ENCODE results near the gene LDLRAD4. TPM values are rescaled to one million over a fixed set of nuclear protein-coding genes. Genes with fewer than 3 reads are reported as not detected.

The LDLRAD4 gene
- polyA plus RNA-seq, 4 donors, result 10.4 to 20.6 (median 11.6) TPM

GRCh38 chr18:13452388-13452811 lies 233.8 kb downstream of the LDLRAD4 start:
- no peak for DNase-seq (ENCODE audit: low read depth in 4 of 4, low spot score in 3 of 4)

DNA sequence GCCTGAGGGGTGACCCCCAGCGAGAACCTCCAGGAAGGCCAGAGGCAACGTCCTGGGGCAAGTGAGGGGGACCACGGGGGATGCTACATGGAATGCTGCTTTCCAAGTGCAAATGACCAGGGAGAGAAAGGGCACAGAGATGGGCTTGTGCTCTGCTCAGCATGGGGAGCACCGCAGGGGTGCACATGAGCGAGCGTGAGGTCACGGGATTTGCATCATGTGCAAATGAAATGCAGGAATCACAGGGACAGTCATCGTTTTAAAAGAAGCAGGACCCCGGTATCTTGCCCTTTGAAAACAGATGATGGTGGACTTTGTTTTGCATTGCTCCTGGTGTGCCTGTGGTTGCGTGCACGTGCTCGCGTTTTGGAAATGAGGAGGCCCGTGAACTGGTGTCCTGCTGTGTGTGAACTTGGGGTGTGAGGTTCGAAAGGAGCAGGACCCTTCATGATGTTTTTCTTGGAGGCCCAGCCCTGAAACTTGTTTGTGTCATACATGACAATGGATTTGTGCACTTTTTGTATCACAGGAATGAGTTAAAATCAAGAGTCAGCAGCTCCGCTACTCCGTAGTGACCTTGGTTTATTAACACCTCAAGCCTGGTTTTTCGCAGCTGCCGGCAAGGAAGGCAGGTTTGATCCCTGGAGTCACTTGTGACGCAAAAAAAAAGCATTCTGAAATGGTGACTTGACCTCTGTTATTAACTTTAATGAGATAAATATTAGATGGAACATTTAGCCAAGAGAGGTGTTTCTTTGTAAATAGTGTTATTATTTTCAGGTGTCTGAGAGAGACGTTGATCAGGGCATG lies 234.5 kb downstream of the LDLRAD4 start:
- no peak for DNase-seq (ENCODE audit: low read depth in 4 of 4, low spot score in 3 of 4)

DNA sequence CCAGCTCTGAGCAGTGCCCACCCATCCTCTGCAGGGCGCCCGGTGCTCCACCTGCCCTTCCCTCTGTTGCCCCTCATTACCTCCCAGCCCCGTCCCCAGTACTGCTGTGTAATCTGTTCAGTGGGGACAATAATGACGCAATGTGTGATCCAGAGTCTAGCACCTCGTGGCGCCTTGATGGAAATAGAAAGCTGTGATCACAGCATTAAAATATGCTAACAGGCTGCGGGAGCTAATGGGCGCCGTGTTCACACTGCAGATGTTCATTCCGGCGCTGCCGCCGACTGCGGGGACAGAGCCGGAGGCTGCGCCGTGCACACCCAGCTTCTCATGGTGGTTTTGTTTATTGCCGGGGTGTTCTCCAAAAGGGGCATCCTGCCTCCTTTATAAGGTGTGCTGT lies 235.2 kb downstream of the LDLRAD4 start:
- no peak for DNase-seq (ENCODE audit: low read depth in 4 of 4, low spot score in 3 of 4)

DNA sequence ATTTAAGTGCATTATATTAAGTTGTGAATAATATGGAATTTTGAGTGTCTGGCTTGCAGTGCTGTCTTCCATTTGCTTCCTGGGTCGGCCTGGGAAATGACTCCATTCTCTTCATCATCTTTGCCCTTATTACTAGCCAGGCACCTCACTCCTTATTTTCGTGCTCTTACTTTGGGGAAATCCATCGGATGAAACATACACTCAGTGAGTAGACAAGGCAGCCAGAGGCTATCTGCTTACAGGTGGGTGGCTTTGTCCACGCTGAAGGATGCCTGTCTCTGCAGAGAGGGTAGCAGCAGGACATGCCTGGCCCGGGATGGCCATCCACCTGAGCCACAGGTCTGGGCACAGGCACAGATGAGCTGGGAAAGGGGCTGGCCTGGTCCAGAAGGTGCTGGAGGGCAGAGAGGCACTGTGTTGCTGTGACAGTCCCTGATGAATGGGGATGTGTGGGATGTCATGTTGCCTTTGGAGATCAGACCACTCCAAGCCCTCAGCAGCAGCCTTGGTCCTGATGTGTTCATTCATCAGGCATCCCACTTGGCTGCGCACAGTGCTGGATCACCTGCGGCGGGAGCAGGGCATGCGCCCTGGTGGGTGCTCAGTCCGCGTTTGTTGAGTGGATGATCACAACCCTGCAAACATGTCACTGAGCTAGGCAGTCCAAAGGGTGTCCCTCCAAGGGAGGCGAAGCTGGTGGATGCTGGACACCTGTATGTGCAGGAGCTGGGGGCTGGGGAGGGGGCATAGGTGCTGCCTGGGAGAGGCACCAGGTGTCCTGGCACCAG lies 236.0 kb downstream of the LDLRAD4 start:
- DNase-seq (ENCODE audit: low read depth in 4 of 4, low spot score in 3 of 4), result no peak

- no peak for DNase-seq (ENCODE audit: low read depth in 4 of 4, low spot score in 3 of 4)
Observed at GRCh38 chr18:13455471-13455870, 236.9 kb downstream of the LDLRAD4 start.

GRCh38 chr18:13455960-13456481 lies 237.5 kb downstream of the LDLRAD4 start:
- DNase-seq (ENCODE audit: low read depth in 4 of 4, low spot score in 3 of 4), result no peak

DNA sequence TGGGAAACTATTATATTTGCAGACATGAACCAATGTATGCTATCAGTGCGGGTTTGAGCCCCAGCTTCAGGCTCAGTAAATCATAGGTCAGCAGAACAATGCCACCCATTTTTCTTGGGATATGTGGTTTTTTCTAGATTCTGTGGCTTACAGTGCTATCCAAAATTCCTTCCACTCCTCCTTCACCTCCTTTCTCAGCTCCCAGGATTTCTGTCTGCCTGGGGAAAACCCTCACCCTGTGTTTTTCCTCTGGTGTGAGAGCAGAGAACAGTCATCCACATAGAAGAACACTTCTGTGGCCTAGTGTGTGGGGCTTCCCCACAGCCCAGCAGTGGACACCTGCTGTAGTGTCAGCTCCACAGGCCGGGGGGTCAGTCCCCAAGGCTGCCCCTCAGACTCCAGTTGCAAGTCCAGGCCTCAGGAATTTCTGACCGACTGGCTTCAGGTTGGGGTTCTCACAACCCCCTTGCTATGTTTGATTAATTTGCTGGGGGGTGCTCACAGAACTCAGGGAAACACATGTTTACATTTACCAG lies 238.2 kb downstream of the LDLRAD4 start:
- no peak for DNase-seq (ENCODE audit: low read depth in 4 of 4, low spot score in 3 of 4)

DNA sequence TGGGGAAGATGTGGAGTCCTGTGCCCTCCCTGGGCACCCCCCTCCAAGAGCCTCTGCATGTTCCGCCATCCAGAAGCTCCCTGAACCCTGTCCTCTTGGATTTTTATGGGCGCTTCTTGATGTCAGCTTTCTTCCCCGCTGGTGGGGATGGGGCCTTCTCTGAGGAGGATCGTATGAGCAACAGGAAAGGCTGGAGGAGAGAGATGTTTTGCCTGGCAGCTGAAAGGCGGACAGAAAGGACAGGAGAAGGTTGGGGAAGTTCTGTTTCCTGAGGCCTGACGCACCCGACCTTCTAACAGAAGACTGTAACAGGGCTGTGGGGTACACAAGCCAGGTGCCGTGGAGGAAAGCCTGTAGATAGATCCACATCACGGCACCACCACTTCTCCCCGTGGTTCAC lies 238.8 kb downstream of the LDLRAD4 start:
- no peak for DNase-seq (ENCODE audit: low read depth in 4 of 4, low spot score in 3 of 4)

- DNase-seq (ENCODE audit: low read depth in 4 of 4, low spot score in 3 of 4), result no peak
Observed at GRCh38 chr18:13460946-13461345, 242.4 kb downstream of the LDLRAD4 start.

- DNase-seq (ENCODE audit: low read depth in 4 of 4, low spot score in 3 of 4), result no peak
Observed at GRCh38 chr18:13461469-13461868, 242.9 kb downstream of the LDLRAD4 start.

GRCh38 chr18:13461936-13462335 lies 243.4 kb downstream of the LDLRAD4 start:
- DNase-seq (ENCODE audit: low read depth in 4 of 4, low spot score in 3 of 4), result no peak

DNA sequence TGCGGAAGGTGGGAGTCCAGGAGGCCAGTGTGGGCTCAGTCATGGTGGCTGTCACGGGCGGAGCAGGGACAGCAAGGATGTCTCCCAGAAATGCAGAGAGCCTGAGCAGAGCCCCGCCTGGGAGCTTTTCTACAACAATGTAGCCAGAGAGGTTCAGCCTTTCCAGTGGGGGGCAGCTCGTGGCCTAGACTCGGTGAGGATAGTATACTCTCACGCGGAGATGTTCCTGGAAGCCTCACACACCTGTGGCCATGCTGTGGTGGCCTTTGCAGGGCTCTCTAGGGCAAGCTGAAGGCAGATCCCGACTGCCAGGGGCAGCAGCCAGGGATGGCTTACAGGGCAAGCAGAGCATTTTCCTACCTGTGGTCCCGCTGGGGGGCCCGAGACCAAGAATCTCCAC lies 244.1 kb downstream of the LDLRAD4 start:
- no peak for DNase-seq (ENCODE audit: low read depth in 4 of 4, low spot score in 3 of 4)

GRCh38 chr18:13463526-13464210 lies 245.1 kb downstream of the LDLRAD4 start:
- no peak for DNase-seq (ENCODE audit: low read depth in 4 of 4, low spot score in 3 of 4)

GRCh38 chr18:13464432-13465123 lies 246.0 kb downstream of the LDLRAD4 start:
- no peak for DNase-seq (ENCODE audit: low read depth in 4 of 4, low spot score in 3 of 4)

DNA sequence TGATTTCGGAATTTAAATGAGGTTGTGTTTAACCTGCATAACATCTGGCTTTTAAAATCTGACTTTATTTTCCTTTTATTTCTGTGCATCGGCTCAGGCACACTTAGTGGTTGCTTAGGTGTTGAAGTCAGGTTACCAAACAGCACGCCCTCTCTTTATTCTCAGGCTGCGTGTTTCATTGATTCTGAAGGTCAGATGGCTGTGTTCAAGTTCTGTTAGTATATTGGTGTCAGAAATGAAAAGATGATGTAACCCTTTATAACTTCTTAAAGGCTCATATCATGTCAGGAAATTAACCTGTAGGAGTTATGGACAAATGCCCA lies 246.5 kb downstream of the LDLRAD4 start:
- no peak for DNase-seq (ENCODE audit: low read depth in 4 of 4, low spot score in 3 of 4)

- DNase-seq (ENCODE audit: low read depth in 4 of 4, low spot score in 3 of 4), result no peak
Observed at GRCh38 chr18:13465476-13465875, 246.9 kb downstream of the LDLRAD4 start.

- DNase-seq (ENCODE audit: low read depth in 4 of 4, low spot score in 3 of 4), result no peak
Observed at GRCh38 chr18:13470516-13471197, 252.1 kb downstream of the LDLRAD4 start.

DNA sequence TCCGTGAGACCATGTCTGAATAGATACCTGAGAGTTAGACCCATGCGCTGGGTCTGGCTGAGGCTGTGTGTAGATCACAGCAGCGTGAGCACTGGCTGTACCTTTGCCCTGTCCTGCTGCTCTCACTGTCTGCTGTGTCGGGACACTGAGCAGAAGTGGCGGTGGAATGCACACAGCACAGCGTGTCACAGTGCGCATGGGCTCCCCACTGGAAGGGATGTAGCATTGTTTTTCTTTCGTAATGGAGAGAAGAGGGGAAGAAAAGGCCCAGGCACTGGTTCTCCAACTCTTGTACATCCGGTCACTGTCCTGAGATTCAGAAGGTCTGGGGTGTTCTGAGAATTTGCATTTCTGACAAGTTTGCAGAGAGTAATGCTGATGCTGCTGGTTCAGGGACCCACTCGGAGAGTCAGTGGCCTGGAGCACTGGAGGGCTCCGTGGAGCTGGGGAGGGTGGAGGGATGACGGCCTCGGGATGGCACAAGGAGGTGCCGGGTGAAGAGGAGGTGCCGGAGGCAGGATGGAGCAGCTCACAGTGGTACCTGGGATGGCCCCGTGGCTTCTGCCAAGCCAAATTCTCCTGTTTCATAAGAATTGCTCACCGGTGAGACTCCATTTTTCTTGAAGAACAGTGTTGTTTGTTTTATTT lies 252.8 kb downstream of the LDLRAD4 start:
- DNase-seq (ENCODE audit: low read depth in 4 of 4, low spot score in 3 of 4), result no peak

GRCh38 chr18:13471971-13472628 lies 253.5 kb downstream of the LDLRAD4 start:
- DNase-seq (ENCODE audit: low read depth in 4 of 4, low spot score in 3 of 4), result no peak

All from left renal pelvis (tissue), 4 donors.